A549 (cell line): ENCODE results near the gene CDHR4. TPM values are rescaled to one million over a fixed set of nuclear protein-coding genes. Genes with fewer than 3 reads are reported as not detected.
A peak's percentile ranks its signal among the peaks of the same experiment; 100 is the strongest.

Experiments
- ATAC-seq, 2 experiments: fragments of 200-7000 bp in 1 of 2; fragments of >200 bp in 1 of 2; cut with Nextera tagmentation in 1 of 2; cut with Tn5 transposase in 1 of 2; 3 replicates each; pipeline versions ENCODE4 v1.8.0 to v1.9.1; 2018 to 2020; ENCODE audit warnings: mild to moderate bottlenecking in 1 of 2, moderate library complexity in 1 of 2
- CTCF ChIA-PET: fragments of 300-600 bp; sonication (Branson Sonifier 250); formaldehyde crosslinking; extraction: SDS; loops from one replicate; lab custom pipeline; 2021; ENCODE audit warnings: antibody characterized with exemption, inconsistent platforms; lab: Yijun Ruan, JAX
- POLR2A ChIA-PET: fragments of 350-600 bp; formaldehyde crosslinking; extraction: SDS; loops from one replicate; lab custom pipeline; 2021; ENCODE audit warnings: antibody characterized with exemption, inconsistent platforms; lab: Yijun Ruan, JAX
- DNase-seq, 2 experiments: peaks; one replicate each; pipeline versions ENCODE4 v3.0.0 to v3.0.0-alpha.2; 2011 to 2016; ENCODE audit warnings: low read depth in 1 of 2, low spot score in 1 of 2
- FAIRE-seq: peaks from 2 replicates; lab custom pipeline; 2011; peaks lifted over from hg19 to GRCh38; lab: Jason Lieb, UNC
- H3K27ac ChIP-seq, 2 experiments: fragments of >200 bp; sonication (Bioruptor Twin); formaldehyde crosslinking; 3 replicates each; pipeline ENCODE4 v1.5.1; 2016 to 2017
- H3K4me1 ChIP-seq: fragments of >200 bp; sonication (Bioruptor Twin); formaldehyde crosslinking; 3 replicates; pipeline ENCODE4 v1.6.1; 2016
- H3K4me2 ChIP-seq: fragments of >200 bp; sonication (Bioruptor Twin); formaldehyde crosslinking; 3 replicates; pipeline ENCODE4 v1.6.1; 2016
- H3K4me3 ChIP-seq: fragments of >200 bp; sonication (Bioruptor Twin); formaldehyde crosslinking; 3 replicates; pipeline ENCODE4 v1.5.1; 2016
- H3K9me3 ChIP-seq: fragments of >200 bp; sonication (Bioruptor Twin); formaldehyde crosslinking; 3 replicates; pipeline ENCODE4 v1.6.1; 2016
- BHLHE40 ChIP-seq: IDR thresholded peaks from 2 replicates; pipeline ENCODE4 v1.6.1; 2012; ENCODE audit warnings: low read depth, low read length, inconsistent platforms
- CBX8 ChIP-seq: fragments of 200-600 bp; sonication (generic); IDR thresholded peaks from 2 replicates; pipeline ENCODE4 v1.6.1; 2016
- CEBPB ChIP-seq, 2 experiments: fragments of >200 bp in 1 of 2; sonication (Bioruptor Twin) in 1 of 2; formaldehyde crosslinking in 1 of 2; IDR thresholded peaks; 2 replicates each; pipeline ENCODE4 v1.6.1; 2012 to 2016
- CHD2 ChIP-seq: fragments of 150-350 bp; IDR thresholded peaks from 2 replicates; pipeline ENCODE4 v1.6.1; 2014; ENCODE audit warnings: low read length; ENCODE audit not compliant: partially characterized antibody
- EHF ChIP-seq: fragments of 250-450 bp; sonication (Bioruptor Pico); IDR thresholded peaks from 2 replicates; pipeline ENCODE4 v1.5.0; 2020; ENCODE audit warnings: mild to moderate bottlenecking
- EHMT2 ChIP-seq: fragments of 200-600 bp; sonication (generic); IDR thresholded peaks from 2 replicates; pipeline ENCODE4 v1.6.1; 2016; ENCODE audit warnings: antibody characterized with exemption, low read depth, mild to moderate bottlenecking, moderate library complexity
- EP300 ChIP-seq, 2 experiments: fragments of >200 bp; sonication (Bioruptor Twin); formaldehyde crosslinking; IDR thresholded peaks; 2 replicates in 1 of 2; 3 replicates in 1 of 2; pipeline ENCODE4 v1.6.1; 2016 to 2017
- FOSB ChIP-seq: fragments of 250-450 bp; sonication (Bioruptor Pico); IDR thresholded peaks from 2 replicates; pipeline ENCODE4 v1.5.0; 2020; ENCODE audit warnings: mild to moderate bottlenecking, moderate library complexity
- GATA3 ChIP-seq: IDR thresholded peaks from 2 replicates; pipeline ENCODE4 v1.6.1; 2012; ENCODE audit warnings: borderline replicate concordance
- HEYL ChIP-seq: fragments of 250-450 bp; sonication (Bioruptor Pico); IDR thresholded peaks from 2 replicates; pipeline ENCODE4 v1.8.0; 2021; ENCODE audit warnings: mild to moderate bottlenecking, moderate library complexity
- JUNB ChIP-seq: fragments of >200 bp; sonication (Bioruptor Twin); formaldehyde crosslinking; IDR thresholded peaks from 2 replicates; pipeline ENCODE4 v1.6.1; 2016
- KDM1A ChIP-seq: fragments of 200-600 bp; sonication (generic); IDR thresholded peaks from 2 replicates; pipeline ENCODE4 v1.6.1; 2016; ENCODE audit warnings: low read depth, mild to moderate bottlenecking
- MAFK ChIP-seq: fragments of 450-650 bp; IDR thresholded peaks from 2 replicates; pipeline ENCODE4 v1.6.1; 2014; ENCODE audit not compliant: partially characterized antibody
- MAZ ChIP-seq: fragments of 150-350 bp; IDR thresholded peaks from 2 replicates; pipeline ENCODE4 v1.6.1; 2014; ENCODE audit warnings: antibody characterized with exemption, low read depth, low read length, borderline replicate concordance
- NR3C1 ChIP-seq: fragments of >200 bp; sonication (Bioruptor Twin); formaldehyde crosslinking; IDR thresholded peaks from 3 replicates; pipeline ENCODE4 v1.6.1; 2017
- PHF8 ChIP-seq: fragments of 200-600 bp; sonication (generic); IDR thresholded peaks from 2 replicates; pipeline ENCODE4 v1.6.1; 2016; ENCODE audit warnings: low read depth, mild to moderate bottlenecking, antibody characterized with exemption, moderate library complexity, borderline replicate concordance
- RCOR1 ChIP-seq: fragments of 150-350 bp; IDR thresholded peaks from 2 replicates; pipeline ENCODE4 v1.6.1; 2014; ENCODE audit warnings: antibody characterized with exemption, low read length, low read depth
- RFX5 ChIP-seq: fragments of 450-650 bp; IDR thresholded peaks from 2 replicates; pipeline ENCODE4 v1.7.1; 2014; ENCODE audit warnings: antibody characterized with exemption, mild to moderate bottlenecking, moderate library complexity
- RNF2 ChIP-seq: fragments of 200-600 bp; sonication (generic); IDR thresholded peaks from 2 replicates; pipeline ENCODE4 v1.6.1; 2016; ENCODE audit warnings: low read depth, mild to moderate bottlenecking, antibody characterized with exemption, moderate library complexity, borderline replicate concordance
- ZFP36 ChIP-seq: fragments of 450-650 bp; IDR thresholded peaks from 2 replicates; pipeline ENCODE4 v1.6.1; 2014; ENCODE audit warnings: borderline replicate concordance; ENCODE audit not compliant: partially characterized antibody
- ZNF302 ChIP-seq: fragments of 250-450 bp; sonication (Bioruptor Pico); IDR thresholded peaks from 2 replicates; pipeline ENCODE4 v1.9.0; 2021; ENCODE audit warnings: inconsistent platforms, mild to moderate bottlenecking, moderate library complexity
- WGBS: methylation state at CpG from one replicate; pipeline ENCODE4 v1.1.6; 2017; ENCODE audit errors: missing lambda C conversion rate; 5-methylcytosine and 5-hydroxymethylcytosine counted together
- polyA plus RNA-seq, 4 experiments: library from polyadenylated mRNA; depleted of rRNA in 3 of 4; stranded (reverse); fragments of >200 nt; fragmentation: RNase III in 1 of 4; extraction: RNeasy Plus Mini Kit Qiagen cat#74134 plus additional on column Dnase treatment in 1 of 4; gene quantifications; 2 replicates in 3 of 4; 3 replicates in 1 of 4; pipeline ENCODE4 v1.2.3, GENCODE V29; 2011 to 2017
- TF ChIP-seq, protein P1 (sequence below): fragments of >200 bp; sonication (Bioruptor Twin); formaldehyde crosslinking; IDR thresholded peaks from 2 replicates; pipeline ENCODE4 v1.6.1; 2016
- TF ChIP-seq, protein P2 (sequence below): fragments of >200 bp; sonication (Bioruptor Twin); formaldehyde crosslinking; IDR thresholded peaks from 3 replicates; pipeline ENCODE4 v1.5.1; 2016
- TF ChIP-seq, protein P3 (sequence below): fragments of >200 bp; sonication (Bioruptor Twin); formaldehyde crosslinking; IDR thresholded peaks from 3 replicates; pipeline ENCODE4 v1.6.1; 2016

CDHR4 gene
- polyA plus RNA-seq, 2 of the 4 experiments (the other 2 are of a cell fraction): 0.54 to 0.66 TPM

DNA sequence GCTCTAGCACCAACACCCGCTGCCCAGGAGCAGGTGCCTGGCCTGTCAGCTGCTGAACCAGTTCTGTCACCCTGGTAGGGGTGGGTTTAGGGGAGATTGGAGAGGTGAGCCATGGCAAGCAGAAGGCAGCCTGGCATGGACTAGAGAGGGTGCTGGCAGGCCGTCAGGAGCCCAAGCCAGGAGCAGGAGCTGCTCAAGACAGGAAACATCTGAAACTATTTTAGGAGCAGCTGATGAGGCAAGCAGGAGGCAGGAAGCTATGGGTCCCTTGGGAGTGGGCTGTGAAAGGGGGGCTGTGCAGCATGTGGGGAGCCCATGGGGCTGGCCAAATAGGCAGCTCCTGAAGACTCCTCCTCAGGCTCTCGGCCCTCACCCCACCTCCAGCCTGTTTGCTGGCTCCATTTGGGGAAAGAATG lies 5.7 kb upstream of the CDHR4 start:
- Histone ChIP-seq H3K9me3 (no peaks in the 10 kb centered on the region), H3K4me1 (no peaks in the 10 kb centered on the region), H3K4me3 (no peak overlapping the region), H3K27ac (no peak overlapping the region), H3K4me2 (no peak overlapping the region)
- ChIA-PET CTCF (interaction anchor here (1.1 to 8.6 kb wide), 4 partner anchors 12 to 102 kb away, joined by 3 to 119 read pairs (median 6); no protein-coding TSS in a partner anchor), POLR2A (no interaction called here)
- ATAC-seq (no peak), FAIRE-seq (no peak)
- TF ChIP-seq RCOR1: no peak
- no peak for TF ChIP-seq RFX5
- TF ChIP-seq CEBPB (IDR thresholded peaks at IDR 0.05): no peak
- TF ChIP-seq, protein P1, sequence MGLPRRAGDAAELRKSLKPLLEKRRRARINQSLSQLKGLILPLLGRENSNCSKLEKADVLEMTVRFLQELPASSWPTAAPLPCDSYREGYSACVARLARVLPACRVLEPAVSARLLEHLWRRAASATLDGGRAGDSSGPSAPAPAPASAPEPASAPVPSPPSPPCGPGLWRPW: no peak
- TF ChIP-seq, protein P2, sequence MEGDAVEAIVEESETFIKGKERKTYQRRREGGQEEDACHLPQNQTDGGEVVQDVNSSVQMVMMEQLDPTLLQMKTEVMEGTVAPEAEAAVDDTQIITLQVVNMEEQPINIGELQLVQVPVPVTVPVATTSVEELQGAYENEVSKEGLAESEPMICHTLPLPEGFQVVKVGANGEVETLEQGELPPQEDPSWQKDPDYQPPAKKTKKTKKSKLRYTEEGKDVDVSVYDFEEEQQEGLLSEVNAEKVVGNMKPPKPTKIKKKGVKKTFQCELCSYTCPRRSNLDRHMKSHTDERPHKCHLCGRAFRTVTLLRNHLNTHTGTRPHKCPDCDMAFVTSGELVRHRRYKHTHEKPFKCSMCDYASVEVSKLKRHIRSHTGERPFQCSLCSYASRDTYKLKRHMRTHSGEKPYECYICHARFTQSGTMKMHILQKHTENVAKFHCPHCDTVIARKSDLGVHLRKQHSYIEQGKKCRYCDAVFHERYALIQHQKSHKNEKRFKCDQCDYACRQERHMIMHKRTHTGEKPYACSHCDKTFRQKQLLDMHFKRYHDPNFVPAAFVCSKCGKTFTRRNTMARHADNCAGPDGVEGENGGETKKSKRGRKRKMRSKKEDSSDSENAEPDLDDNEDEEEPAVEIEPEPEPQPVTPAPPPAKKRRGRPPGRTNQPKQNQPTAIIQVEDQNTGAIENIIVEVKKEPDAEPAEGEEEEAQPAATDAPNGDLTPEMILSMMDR: no peak
- TF ChIP-seq BHLHE40: no peak
- no peak for TF ChIP-seq MAFK
- no peak for TF ChIP-seq ZFP36
- no peak for TF ChIP-seq ZNF302 (CRISPR knock-in tag)
- TF ChIP-seq, protein P3, sequence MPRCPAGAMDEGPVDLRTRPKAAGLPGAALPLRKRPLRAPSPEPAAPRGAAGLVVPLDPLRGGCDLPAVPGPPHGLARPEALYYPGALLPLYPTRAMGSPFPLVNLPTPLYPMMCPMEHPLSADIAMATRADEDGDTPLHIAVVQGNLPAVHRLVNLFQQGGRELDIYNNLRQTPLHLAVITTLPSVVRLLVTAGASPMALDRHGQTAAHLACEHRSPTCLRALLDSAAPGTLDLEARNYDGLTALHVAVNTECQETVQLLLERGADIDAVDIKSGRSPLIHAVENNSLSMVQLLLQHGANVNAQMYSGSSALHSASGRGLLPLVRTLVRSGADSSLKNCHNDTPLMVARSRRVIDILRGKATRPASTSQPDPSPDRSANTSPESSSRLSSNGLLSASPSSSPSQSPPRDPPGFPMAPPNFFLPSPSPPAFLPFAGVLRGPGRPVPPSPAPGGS: no peak
- TF ChIP-seq RNF2: no peak
- TF ChIP-seq, all 56 proteins: peak for 0
- DNase-seq: no peak
- 87% methylated on average over 3 of the region's 3 CpGs for WGBS

DNA sequence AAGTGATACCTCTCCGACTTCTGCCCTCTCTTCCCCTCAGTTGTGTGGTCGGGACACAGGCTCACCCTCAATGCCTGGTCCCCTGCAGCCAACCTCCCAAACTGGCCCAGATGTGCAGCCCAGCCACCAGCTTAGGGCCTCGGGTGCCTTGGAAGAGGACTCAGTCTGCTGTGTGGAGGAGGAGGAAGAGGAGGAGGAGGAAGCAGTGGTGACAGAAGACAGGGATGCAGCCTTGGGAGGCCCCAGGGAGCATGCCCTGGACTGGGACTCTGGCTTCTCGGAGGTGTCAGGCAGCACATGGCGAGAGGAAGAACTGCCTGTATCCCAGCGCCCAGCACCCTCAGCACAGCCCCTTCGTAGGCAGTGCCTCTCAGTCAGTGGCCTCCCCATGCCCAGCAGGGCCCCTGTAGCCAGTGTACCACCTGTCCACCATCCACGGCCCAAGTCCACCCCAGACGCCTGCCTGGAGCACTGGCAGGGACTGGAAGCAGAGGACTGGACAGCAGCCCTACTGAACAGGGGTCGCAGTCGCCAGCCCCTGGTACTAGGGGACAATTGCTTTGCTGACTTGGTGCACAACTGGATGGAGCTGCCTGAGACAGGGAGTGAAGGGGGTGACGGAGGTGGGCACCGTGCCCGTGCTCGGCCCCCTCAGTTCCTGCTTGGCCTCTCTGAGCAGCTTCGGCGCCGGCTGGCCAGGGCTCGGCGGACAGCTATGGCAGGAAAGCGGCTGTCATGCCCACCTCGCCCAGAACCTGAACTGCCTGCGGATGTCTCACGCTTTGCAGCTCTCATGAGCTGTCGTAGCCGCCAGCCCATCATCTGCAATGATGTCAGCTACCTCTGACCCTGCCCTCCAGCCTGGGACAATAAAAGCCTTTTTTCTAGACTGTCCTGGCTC lies 4.7 kb upstream of the CDHR4 start:
- POLR2A ChIA-PET: interaction anchor here (2.1 kb wide), 1 partner anchor 18 kb away, joined by 12 read pairs; the partner anchor contains the start of gene IP6K1
- H3K4me1 ChIP-seq: peaks cover 9% of the 10 kb centered on the region
- no peak for ATAC-seq
- CTCF ChIA-PET: interaction anchor here (1.2 to 8.6 kb wide), 8 partner anchors 7 to 125 kb away, joined by 4 to 119 read pairs (median 10); partner anchors contain the start of genes MON1A and UBA7
- H3K4me2 ChIP-seq: no peak overlapping the region; the same call in 2 of the 3 replicates
- TF ChIP-seq HEYL (CRISPR knock-in tag): no peak
- TF ChIP-seq, all 56 proteins: peak for 0
- H3K9me3 ChIP-seq: no peaks in the 10 kb centered on the region
- FAIRE-seq (no peak), DNase-seq (no peak)
- 90% methylated on average over 23 of the region's 26 CpGs for WGBS
- no peak overlapping the region for H3K27ac ChIP-seq
- no peak overlapping the region for H3K4me3 ChIP-seq

DNA sequence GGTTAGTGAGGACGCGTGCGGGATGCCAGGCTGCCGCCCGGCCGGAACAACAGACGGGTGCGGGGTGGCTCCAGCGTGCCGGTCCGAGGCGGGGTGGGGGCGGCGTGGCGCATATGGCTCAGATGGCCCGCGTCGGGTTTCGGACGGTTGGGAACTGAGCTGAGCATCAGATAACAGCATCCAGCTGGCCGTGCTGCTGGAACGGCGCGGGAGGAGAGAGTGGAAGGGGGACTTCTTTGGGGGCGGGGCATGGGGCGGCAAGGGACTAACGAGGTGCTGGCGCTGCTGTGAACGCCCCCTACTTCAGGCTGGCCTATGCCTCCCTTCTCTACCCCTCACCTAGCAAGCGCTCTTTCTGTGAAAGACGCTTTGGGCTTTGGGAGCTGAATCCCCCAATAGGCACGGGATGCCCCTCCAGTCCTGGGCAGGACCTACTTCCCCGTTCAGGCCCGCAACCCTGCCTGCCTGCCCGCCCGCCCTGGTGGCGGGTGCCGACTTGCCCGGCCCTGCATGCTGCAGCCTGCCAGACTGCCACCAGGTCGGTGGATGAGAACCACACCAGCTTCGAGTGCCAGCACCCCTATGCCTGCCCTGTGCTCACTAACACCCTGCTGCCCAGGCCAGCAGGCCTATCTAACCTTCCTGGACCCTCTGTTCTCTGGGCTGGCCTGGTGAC lies 3.9 kb upstream of the CDHR4 start:
- Histone ChIP-seq H3K9me3 (no peaks in the 10 kb centered on the region), H3K4me3 (peak overlapping the region; percentile 80), H3K27ac (peak overlapping the region; percentile 76 to 88; a peak in 5 of 6 replicates), H3K4me1 (peaks cover 14% of the 10 kb centered on the region), H3K4me2 (peak overlapping the region; percentile 81)
- FAIRE-seq (no peak), DNase-seq (no peak), ATAC-seq (peak; percentile 44 to 51)
- TF ChIP-seq ZFP36 (no peak), NR3C1 (no peak), MAZ (no peak), EHMT2 (no peak), RNF2 (no peak), CHD2 (no peak), HEYL (CRISPR knock-in tag) (no peak), CBX8 (no peak), RFX5 (no peak), GATA3 (no peak), EHF (no peak), PHF8 (no peak), EP300 (IDR thresholded peaks at IDR 0.05) (no peak), KDM1A (no peak), FOSB (CRISPR knock-in tag) (no peak), JUNB (no peak)
- POLR2A ChIA-PET: interaction anchor here (0.7 to 2.1 kb wide), 4 partner anchors 16 to 137 kb away, joined by 3 to 12 read pairs (median 3); partner anchors contain the start of gene IP6K1
- WGBS: 29% methylated on average over 6 of the region's 41 CpGs
- CTCF ChIA-PET: interaction anchor here (0.5 to 8.6 kb wide), 25 partner anchors 8 to 386 kb away, joined by 3 to 119 read pairs (median 6); partner anchors contain the start of genes MON1A and UBA7
